GM18867 (cell line): ENCODE results near the gene OTOP1.
"Not testable (repeated sequence)": the region's sequence is repeated elsewhere in the genome, so short reads cannot be mapped to it uniquely, and the experiment has no call there.

Experiments used
- ATAC-seq: cut with Tn5 transposase; IDR thresholded peaks from one replicate; pipeline ENCODE4 v1.9.1; 2021; ENCODE audit warnings: mild to moderate bottlenecking, moderate library complexity; ENCODE audit not compliant: unreplicated experiment

The OTOP1 gene

DNA sequence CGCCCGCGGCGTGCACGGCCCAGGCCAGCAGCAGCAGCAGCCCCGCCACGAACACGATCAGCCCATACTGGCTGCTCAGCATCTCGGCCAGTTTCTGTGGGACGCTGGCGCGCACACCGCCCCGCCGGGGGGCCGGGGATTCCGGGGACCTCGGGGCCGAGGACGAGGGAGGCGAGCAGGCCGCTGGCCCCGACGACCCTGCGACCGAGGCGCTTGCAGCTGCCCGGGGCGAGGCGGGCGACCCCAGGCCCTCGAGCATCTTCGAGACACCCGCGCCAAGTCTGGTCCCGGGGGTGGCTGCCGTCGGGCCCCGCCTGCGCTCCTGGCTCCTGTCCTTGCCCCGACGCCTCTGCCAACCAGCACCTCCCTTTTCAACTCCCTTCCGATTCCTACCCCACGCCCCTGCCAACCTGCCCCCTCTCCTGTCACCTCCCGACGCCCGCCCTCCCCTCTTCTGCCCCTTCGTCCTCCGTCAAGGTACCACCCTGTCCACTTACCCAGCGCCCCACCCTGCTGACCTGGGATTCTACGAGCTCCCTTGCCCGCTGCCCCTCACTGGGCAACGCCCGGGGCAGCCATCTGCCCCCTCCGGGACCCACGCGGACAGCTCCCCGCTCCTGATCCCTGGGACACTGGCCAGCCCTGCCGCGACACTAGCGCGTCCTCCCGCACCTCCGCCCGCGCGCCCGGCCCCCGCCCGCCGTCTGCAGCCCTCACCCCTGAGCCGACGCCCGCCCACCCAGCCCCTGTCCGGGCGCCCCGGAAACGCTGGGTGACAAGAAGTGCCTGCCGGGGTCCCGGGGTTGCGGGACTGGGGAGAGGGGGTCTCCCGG is at the start of gene OTOP1:
Gene OTOP1, minus strand, starts transcription at position 324 of the 833 bp plus-strand sequence. Its CDS starts 65 bp downstream, at position 259.
- ATAC-seq, result no peak

DNA sequence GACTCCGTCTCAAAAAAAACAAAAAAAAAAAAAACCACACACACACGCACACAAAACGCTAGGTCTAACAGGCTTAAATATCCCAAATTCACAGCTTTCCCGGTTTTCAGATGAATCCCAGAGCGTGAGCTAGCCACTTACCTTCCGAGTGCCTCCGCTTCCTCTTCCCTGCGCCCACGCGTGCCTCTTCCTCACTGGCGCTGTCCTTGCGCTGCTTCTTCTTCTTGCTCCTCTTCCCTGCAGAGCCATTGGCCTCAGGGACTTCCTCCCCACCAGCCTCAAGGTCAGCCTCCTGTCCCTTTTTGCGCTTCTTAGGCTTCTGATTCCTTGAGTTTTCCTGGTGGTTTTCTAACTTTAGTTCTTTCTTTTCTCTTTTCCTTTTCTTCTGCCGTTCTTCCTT is 47.5 kb upstream of the OTOP1 start:
- ATAC-seq, result no peak

DNA sequence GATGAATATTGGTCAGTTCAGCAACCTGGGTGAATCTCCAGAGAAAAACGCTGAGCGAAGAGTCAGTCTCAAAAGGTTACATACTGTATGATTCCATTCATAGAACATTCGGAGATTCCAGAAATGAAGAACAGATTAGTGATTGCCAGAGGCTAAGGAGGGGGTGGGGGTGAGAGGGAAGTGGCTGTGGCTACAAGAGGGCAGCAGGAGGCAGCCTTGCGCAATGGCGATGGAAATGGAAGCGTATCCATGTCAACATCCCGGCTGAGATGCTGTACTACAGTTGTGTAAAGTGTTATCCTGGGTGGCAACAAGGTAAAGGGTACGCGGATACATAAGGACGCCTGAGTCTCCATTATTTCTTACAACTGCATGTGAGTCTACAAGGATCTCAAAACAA is 45.2 kb upstream of the OTOP1 start:
- ATAC-seq, result no peak

DNA sequence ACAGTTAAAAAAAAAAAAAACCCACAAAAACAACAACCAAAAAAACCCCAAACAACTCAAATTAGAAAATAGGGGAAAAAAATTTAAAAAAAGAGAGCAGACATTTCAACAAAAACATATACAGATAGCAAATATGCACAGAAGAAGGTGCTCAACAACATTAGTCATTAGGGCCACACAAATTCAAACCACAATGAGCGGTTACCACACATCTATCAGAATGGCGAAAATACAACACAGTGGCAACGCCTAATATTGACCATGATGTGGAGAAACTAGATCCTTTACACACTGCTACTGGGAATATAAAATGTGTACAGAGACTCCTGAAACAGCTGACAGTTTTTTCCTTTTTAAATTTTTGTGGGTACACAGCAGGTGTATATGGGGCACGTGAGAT is 43.8 kb upstream of the OTOP1 start:
- no peak for ATAC-seq

DNA sequence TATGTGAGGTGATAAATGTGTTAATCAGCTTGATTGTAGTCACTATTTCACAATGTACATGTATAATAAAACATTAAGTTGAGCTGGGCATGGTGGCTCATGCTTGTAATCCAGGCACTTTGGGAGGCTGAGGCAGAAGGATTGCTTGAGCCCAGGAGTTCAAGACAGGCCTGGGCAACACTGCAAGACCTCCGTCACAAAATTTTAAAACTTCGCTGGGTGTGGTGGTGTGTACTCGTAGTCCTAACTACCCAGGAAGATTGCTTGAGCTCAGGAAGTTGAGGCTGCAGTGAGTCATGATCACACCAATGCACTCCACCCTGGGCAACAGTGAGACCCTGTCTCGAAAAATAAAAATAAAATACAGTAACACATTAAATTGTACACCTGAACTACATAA is 43.1 kb upstream of the OTOP1 start:
- no peak for ATAC-seq

DNA sequence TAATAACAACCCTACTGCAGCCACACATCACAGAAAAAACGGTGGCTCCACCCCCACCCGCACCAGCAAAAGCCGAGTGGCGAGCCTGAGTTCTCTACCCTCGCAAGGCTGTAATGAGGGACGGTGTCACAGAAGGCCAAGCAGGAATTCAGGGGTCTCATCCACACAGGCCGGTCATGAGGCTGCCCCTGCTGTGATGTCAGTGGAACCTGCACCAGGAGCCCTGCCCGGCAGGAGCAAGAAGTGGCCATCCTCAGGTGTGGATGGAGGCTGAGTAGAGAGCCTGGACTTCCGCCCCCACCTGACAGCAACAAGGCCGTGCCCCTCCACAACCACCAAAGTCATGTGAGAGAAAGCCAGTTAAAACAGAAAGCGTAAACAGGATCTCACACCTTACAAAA is 42.6 kb upstream of the OTOP1 start:
- ATAC-seq, result no peak

DNA sequence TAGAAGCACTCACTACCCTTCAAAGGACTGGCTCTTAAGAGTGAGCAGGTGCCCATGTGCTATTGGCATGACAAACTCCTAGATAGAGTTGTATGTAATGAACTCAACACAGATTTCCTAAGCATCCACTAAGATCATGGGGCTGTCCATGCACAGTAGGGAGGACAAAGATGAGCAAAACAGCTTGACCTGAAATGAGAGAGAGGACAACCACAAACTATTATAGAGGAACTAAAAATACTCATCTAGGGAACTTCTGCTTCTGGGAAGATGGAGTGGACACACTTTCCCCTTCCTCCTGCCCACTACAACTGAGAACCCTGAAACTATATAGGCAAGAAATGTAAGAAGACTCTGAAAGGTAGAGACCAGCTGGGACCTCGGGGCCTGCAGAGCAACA is 42.0 kb upstream of the OTOP1 start:
- ATAC-seq, result no peak

GRCh38 chr4:4267981-4268380 is 41.3 kb upstream of the OTOP1 start:
- no peak for ATAC-seq

DNA sequence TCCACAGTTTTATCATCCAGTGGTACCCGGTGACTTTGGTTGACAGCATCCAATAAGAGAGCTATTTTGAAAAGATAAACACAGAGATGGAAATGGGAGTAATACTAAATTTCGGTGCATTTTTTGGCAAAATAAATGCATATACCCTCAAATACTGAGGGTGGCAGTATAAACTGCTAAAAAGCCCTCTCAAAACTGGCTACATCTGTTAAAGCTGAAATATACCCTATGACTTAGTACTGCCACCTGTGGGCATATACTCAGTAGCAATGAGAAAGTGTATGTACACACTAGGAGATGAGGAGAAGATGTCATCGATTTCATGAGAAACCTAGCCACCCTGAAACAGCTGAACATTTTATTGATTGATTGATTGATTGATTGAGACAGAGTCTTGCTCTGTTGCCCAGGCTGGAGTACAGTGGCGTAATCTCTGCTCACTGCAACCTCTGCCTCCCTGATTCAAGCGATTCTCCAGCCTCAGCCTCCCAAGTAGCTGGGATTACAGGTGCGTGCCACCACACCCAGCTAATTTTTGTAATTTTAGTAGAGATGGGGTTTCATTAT is 33.5 kb upstream of the OTOP1 start:
- no peak for ATAC-seq

GRCh38 chr4:4259484-4260100 is 32.9 kb upstream of the OTOP1 start:
- ATAC-seq, result no peak

DNA sequence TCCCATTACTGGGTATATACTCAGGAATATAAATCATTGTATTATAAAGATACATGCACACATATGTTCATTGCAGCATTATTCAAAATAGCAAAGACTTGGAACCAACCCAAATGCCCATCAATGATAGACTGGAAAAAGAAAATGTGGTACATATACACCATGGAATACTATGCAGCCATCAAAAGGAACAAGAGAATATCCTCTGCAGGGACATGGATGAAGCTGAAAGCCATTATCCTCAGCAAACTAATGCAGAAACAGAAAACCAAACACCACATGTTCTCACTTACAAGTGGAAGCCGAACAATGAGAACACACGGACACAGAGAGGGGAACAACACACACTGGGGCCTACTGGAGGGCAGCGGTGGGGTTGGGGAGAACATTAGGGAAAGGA is 31.0 kb upstream of the OTOP1 start:
- ATAC-seq, result not testable (repeated sequence)

GRCh38 chr4:4256799-4257198 is 30.1 kb upstream of the OTOP1 start:
- ATAC-seq, result no peak

GRCh38 chr4:4254666-4255065 is 27.9 kb upstream of the OTOP1 start:
- no peak for ATAC-seq

DNA sequence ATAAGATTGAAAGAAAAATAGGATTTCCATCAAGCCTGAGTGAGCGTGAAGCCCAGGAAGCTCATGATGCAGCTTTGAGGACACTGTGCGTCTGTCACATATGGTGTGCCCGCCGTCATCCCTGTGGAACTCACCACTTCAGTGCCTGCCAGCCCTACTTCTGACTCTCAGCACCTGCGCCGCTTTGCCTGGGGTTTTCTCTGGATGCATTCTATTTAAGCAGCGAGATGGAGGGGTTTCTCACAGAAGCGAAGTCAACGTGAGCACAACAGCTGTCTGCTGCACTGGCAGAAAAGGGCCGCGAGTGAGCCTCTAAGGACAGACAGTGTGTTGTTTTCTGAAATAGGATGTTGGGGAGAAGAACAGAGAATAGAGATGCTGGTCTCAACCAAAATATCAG is 27.5 kb upstream of the OTOP1 start:
- no peak for ATAC-seq

GRCh38 chr4:4249866-4250265 is 23.1 kb upstream of the OTOP1 start:
- no peak for ATAC-seq

DNA sequence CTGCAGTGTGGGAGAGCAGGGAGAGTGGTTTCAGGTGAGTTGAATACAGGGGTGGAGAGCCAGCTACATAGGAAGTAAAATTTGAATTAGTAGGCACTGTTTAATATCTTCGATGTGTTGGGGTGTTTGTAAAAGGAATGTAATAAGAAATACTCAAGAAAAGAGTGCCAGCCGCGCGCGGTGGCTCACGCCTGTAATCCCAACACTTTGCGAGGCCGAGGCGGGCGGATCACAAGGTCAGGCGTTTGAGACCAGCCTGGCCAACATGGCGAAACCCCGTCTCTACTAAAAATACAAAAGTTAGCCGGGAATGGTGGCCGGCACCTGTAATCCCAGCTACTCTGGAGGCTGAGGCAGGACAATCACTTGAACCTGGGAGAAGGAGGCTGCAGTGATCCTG is 22.6 kb upstream of the OTOP1 start:
- not testable (repeated sequence) for ATAC-seq

DNA sequence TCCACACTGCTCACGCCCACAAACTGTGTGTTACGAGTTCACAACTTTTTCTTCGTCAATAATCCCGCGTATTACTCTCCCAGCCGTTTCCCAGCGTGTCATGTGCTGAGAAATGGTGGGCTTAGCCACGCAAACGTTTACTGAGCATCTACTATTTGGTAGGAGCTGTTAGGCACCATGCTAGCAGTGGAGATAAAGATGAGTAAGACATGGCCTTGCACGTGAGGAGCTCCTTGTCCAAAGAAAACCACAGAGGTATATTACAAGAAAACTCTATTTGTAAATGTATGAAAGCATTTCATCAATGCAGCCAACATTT is 22.1 kb upstream of the OTOP1 start:
- ATAC-seq, result no peak

GRCh38 chr4:4248029-4248884 is 21.5 kb upstream of the OTOP1 start, which contains the start of gene TMEM128:
Gene TMEM128, minus strand, starts transcription at chr4:4248223. Its CDS starts 21 bp downstream, at chr4:4248202.
- peak; percentile 95 for ATAC-seq

DNA sequence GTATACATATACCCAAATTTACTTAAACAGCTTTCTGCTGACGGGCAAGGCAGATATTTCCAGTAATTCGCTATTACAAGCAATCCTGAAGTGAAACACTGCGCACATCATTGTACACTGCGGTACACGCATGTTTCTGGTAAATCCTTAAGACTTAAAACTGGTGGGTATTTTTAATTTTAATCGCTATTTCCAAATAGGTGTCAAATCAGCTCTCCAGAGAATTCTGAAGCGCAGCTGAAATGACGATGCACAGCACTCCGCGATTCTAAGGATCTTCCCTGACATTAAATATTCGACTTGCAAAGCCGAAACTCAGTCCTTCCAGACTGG is 20.9 kb upstream of the OTOP1 start:
- peak; percentile 21 for ATAC-seq

GRCh38 chr4:4245172-4245571 is 18.4 kb upstream of the OTOP1 start:
- no peak for ATAC-seq

DNA sequence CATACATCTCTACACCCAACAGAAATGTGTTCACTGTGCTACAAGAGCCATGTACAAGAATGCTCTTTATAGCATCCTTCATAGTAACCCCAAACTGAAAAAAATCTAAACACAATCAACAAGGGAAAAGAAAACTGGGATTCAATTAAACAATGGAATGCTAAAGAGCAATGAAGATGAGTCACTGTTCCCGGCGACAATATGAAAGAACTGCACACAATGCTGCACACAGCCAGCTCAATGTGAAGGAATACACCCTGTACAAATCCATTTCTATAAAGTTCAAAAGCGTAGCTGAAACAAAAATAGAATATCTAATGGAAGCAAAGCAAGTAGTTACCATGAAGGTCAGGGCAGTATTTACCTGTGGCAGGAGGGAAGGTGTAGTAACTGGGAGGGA is 12.8 kb upstream of the OTOP1 start:
- not testable (repeated sequence) for ATAC-seq
